Stomach (tissue), 4 donors: ENCODE results near the gene SNRNP70.

ENCODE experiments used
- CTCF ChIP-seq, 7 experiments: fragments of 450-650 bp in 4 of 7; fragments of 200-600 bp in 3 of 7; sonication (generic) in 3 of 7; IDR thresholded peaks; one replicate each; pipeline ENCODE4 v1.5.1; 2016 to 2019; ENCODE audit warnings: antibody characterized with exemption in 7 of 7, control low read depth in 2 of 7, mild to moderate bottlenecking in 1 of 7
- EP300 ChIP-seq: sonication (generic); formaldehyde crosslinking; IDR thresholded peaks from one replicate; pipeline ENCODE4 v1.6.1; 2017; ENCODE audit warnings: antibody characterized with exemption
- POLR2A ChIP-seq, 4 donors: fragments of 450-650 bp; IDR thresholded peaks; one replicate each; pipeline ENCODE4 v1.6.1; 2016; ENCODE audit warnings: antibody characterized with exemption in 4 of 4, control low read depth in 2 of 4, mild to moderate bottlenecking in 1 of 4, moderate library complexity in 1 of 4
- POLR2AphosphoS5 ChIP-seq, 3 donors: sonication (generic); formaldehyde crosslinking; IDR thresholded peaks; one replicate each; pipeline ENCODE4 v1.6.1; 2016; ENCODE audit warnings: antibody characterized with exemption in 3 of 3

- TF ChIP-seq CTCF (IDR thresholded peaks at IDR 0.05) (no peak), EP300 (no peak), POLR2A (IDR thresholded peaks at IDR 0.05) (no peak), POLR2AphosphoS5 (IDR thresholded peaks at IDR 0.05) (no peak)
Measured at GRCh38 chr19:49119411-49120324, 34.4 kb downstream of the SNRNP70 start, which contains the start of gene PPFIA3.
